ENCODE measurements around the gene SCO2.

SCO2 gene

DNA sequence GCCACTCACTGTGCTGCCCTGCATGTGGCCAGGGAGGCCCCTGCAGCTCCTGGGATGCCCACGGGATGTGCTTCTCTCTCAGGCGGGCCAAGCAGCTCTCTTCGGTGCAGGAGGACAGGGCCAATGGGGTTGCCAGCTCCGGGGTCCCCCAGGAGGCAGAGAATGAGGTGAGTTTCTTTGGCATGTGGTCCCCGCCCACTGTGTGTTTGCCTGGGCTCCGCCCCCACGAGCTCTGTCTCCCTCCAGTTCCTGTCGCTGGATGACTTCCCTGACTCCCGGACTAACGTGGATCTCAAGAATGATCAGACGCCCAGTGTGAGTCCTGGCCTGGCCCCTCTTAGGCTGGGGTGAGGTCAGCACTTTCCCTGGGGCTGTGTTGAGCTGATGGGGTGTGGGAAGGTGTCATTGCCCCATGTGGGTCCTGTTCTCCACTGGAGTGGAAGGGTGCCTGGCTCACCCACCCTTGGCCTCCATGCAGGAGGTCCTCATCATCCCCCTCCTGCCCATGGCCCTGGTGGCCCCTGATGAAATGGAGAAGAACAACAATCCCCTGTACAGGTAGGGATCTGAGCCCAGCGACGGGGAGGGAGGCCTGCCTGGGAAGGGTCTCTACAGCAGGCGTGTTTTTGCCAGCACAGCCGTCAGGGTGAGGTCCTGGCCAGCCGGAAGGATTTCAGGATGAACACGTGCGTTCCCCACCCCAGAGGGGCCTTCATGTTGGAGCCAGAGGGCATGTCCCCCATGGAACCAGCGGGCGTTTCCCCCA lies 7.7 kb downstream of the SCO2 start:
- DNase-seq = no peak

- no peak for DNase-seq
Measured at GRCh38 chr22:50516891-50517290, 8.5 kb downstream of the SCO2 start.

- no peak for DNase-seq
Measured at GRCh38 chr22:50516068-50516467, 9.3 kb downstream of the SCO2 start.

GRCh38 chr22:50513175-50513574 lies 12.2 kb downstream of the SCO2 start:
- no peak for DNase-seq

GRCh38 chr22:50508897-50509296 lies 16.5 kb downstream of the SCO2 start:
- no peak for DNase-seq

DNA sequence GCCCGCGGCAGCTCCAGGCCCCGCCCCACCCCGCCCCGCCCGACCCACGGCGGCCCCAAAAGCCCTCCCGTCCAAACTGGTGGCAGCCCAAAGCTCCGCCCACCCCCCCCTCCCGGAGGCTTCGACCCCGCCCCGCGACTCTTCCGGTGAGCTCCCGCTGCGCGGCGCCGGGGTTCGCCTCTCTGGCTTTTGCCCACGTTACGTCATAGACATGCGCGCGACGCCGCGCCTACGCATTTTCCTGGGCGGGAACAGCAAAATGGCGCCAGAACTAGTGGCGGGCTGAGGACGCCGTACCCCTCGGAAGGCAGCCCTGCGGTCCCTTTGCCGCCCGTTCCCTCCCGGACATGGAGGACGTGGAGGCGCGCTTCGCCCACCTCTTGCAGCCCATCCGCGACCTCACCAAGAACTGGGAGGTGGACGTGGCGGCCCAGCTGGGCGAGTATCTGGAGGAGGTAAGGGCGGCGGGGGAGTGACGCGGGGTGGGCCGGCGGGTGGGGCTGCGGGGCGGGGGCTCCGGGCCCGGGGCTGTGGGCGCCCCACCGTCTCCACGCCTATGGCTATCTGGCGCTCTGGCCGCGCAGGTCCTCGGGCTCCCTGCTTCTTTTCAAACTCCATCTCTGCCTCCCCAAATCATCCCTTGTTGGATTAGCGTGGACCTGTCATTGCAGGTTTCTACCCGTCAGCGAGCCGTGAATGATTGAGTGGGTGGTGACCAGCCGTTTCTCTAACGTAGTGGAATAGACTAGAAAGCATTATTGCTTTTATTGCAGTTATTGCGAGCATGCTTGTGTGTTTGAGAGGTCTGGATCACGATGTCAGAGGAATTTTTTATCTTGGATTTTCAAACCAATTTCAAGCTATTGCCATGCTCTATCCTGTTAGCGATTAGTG lies 17.2 kb downstream of the SCO2 start, which contains the start of gene NCAPH2:
Gene NCAPH2 (plus strand): TSS at position 234 of the 894 bp plus-strand sequence. CDS start 114 bp downstream, at position 348.
- DNase-seq = peak; percentile 94

- DNase-seq = peak; percentile 59
Measured at GRCh38 chr22:50507421-50507990, 17.9 kb downstream of the SCO2 start, which contains the start of gene LMF2. Gene LMF2 (minus strand): TSS chr22:50507702. CDS start chr22:50507675, 27 bp downstream.

GRCh38 chr22:50506611-50507420 lies 18.6 kb downstream of the SCO2 start:
- DNase-seq = peak; percentile 28

GRCh38 chr22:50505776-50506610 lies 19.4 kb downstream of the SCO2 start:
- DNase-seq = peak; percentile 41

DNA sequence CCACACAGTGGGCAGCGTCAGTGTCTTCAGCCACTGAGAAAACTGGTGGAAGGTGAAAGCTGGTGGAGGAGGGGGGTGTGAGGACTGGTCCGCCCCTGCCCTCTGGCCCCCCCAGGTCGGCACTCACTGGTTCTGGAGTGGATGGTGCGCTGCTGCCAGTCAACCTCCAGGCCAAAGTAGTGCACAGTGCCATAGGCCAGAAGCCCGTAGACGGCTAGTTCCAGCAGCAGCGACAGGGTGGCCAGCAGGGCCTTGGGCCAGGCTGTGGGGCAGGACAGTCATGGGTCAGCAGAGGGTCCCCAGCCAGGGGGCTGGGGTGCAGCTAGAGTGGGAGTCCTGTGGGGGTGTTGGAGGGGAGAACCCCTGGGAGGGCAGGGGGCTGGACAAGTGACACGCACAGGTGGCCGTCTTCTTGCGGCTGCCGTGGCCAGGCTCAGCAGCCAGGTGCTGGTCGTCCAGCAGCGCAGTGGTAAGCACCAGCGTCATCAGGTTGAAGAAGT lies 20.1 kb downstream of the SCO2 start:
- no peak for DNase-seq

- peak; percentile 15 for DNase-seq
Measured at GRCh38 chr22:50504369-50505211, 20.8 kb downstream of the SCO2 start.

DNA sequence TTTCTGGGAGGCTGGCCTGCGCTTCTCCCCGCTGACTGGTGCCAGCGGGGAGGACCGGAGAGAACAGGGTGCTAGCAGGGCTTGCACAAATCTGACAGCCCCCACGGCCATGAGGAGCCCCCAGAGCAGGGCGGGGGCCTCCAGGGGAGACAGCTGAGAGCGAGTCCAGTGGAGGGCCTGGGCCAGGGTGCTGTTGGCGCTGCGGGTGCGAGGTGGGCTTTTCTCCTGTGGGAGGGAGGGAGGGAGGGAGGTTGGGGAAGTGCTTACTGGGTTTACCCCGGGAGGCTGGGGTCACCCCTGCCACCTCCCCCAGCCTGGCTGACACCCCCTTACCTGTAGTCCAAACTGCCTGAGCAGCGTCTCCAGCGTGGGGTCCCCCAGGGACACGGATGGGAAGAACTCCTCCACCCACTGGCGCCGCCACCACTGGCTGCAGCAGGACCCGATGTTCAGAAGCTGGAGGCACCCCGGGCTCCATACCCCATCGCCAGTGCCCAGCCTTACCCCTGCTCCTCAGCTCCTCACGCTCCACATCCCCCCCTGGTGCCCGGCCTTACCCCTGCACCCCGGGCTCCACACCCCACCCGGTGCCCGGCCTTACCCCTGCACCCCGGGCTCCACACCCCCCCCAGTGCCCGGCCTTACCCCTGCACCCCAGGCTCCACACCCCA lies 21.8 kb downstream of the SCO2 start:
- DNase-seq = no peak

DNA sequence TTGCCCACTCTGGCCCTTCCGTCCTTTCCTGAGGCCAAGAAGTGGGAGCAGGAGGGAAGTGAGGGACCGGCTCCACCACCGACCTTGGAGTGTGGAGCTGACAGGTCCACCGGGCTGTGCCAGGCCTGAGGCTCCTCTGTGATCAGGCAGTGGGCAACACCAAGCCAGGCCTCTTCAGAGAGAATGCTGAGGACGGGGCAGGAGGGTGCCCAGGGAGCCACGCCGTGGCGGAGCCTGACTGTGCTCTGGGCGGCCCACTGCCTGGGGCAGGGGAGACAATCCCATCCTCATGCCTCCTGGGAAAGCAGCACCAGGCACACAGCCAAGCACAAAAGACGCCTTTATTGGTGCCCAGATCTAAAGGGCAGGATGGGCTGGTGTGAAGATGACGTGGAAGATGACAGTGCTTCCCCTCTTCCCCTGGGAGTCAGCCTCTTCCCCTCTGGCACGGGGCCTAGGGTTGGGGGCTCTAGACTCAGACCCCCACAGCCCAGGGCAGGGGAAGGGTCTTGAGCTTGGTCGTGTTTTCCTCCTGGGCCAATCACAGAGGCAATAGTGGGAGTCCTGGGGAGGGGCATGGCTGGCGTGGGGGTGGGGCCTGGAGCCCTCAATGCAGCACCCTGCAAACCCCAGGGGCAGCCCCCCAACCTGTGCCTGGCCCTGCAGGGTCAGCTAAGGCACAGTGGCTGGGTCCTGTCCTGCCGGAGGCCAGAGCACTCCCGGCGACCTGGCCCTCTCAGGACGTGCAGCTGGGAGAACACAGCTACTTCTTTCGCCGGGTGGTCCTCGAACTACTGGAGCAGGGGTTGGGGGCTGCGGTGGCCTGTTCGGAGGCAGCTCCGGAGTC lies 22.5 kb downstream of the SCO2 start:
- DNase-seq = no peak

DNA sequence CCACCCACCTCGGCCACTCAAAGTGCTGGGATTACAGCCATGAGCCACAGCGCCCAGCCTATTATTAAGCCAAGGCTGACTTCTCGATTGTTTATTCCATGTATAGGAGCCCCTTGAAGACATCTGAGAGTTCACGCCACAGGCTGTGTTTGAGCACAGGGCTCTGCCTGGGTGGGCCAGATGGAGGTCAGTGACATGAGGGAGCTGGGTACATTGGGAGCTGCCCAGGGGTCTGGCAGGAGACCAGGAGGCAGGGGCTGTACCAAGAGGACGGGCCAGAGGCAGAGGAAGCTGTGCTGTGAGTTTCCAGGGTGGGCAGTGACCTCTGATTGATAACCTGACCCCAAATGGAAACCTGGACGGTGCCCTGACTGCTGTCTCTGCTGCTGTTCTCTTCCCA lies 23.3 kb downstream of the SCO2 start:
- no peak for DNase-seq

- DNase-seq = no peak
Measured at GRCh38 chr22:50500452-50500851, 24.9 kb downstream of the SCO2 start.

- DNase-seq = peak; percentile 78
Measured at GRCh38 chr22:50498322-50498890, 27.0 kb downstream of the SCO2 start.

GRCh38 chr22:50497093-50497492 lies 28.3 kb downstream of the SCO2 start:
- DNase-seq = no peak

GRCh38 chr22:50490531-50491308 lies 34.7 kb downstream of the SCO2 start:
- DNase-seq = no peak
